ENCODE data around the gene HECTD2.
"Not testable (repeated sequence)": the region's sequence is repeated elsewhere in the genome, so short reads cannot be mapped to it uniquely, and the experiment has no call there.

The HECTD2 gene

GRCh38 chr10:91477236-91477635, 67.1 kb downstream of the HECTD2 start:
- no peak for DNase-seq

DNA sequence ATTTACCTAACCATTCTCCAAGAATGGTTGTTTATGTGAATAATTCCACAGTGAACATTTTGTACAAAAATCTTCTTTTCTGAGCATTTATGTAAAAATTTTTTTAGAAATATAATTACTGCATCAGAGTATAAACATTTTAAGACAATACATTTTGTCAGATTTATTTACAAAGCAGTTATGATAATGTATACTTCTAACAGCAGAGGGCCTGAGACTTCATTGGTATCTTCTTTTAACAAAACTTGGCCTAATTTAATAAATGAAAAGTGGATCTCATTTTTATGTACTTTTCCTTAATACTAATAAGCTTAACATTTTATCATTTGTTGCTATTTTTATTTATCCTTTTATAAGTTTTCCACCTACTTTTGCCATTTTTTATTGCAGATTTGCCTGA, 69.4 kb downstream of the HECTD2 start:
- DNase-seq: no peak

DNA sequence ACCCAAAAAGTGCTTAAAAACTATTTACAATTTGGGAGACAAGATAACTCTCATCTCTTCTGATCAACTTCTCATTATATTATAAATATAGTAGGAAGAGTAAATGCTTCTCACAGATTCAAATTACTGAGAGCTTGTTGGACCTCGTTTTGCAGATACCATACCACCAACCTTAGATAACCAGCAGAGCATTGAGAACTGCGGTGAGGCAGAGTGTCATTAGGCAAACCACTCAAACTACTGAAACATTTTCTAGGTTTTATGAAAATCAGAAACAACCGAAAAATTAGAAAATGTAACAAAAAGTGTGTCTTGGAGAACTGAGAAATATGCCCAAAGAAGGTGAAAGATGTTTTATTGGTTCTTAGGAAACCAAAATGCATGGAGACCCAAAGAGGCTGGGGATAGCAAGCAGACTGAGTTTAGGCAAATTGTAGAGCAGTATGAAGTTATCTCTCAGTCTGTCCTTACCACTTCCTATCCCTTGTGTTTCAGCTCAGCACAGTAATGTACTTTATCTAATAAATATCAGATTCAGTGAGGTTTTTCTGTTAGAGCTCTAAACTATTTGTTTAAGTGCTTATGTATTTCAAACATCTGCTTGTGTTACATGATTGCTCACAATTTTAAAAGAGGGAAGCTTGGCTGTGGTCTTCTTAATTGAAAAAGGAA, 77.9 kb downstream of the HECTD2 start:
- DNase-seq: no peak

DNA sequence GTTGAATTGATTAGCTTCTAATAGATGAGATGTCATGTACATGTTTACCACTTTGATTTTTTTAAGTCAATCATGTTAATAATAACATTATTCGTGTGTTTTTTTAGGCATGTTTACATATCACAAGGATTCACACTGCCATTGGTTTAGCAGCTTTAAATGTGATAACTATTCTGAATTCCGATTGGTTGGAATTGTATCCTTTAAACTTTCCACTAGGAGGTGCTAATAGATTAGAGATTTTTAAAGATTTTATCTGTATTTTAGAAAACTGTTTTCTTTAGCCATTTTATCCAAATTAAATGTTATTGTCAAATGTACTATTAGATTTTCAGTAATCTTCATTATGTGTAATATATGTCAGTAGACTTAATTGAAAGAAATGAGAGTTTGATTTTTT, 83.2 kb downstream of the HECTD2 start:
- DNase-seq: no peak

- DNase-seq: no peak
Measured at GRCh38 chr10:91495402-91495801, 85.3 kb downstream of the HECTD2 start.

GRCh38 chr10:91496016-91496415, 85.9 kb downstream of the HECTD2 start:
- DNase-seq: no peak

GRCh38 chr10:91511549-91512330, 101.6 kb downstream of the HECTD2 start:
- DNase-seq: no peak

GRCh38 chr10:91512458-91512857, 102.3 kb downstream of the HECTD2 start:
- DNase-seq: no peak

- DNase-seq: no peak
Measured at GRCh38 chr10:91513598-91514424, 103.7 kb downstream of the HECTD2 start.

DNA sequence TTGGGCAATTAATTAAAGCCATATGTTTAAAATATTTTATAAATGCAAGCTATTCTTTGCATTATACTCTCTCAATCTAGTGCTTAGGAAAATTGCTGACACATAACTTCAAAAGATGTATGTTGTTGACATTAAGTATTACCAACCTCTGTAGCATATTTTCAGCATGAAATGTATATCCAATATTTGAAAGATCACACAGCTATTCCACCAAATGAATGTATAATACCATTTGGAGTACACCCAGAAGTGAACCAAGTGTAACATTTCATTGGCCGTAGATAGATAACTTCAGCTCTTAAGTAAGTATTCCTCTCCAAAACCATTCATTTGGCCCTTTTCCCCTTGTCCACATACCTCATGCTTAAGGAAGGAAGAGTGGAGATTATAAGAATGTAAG, 104.6 kb downstream of the HECTD2 start:
- DNase-seq: no peak

- no peak for DNase-seq
Measured at GRCh38 chr10:91517394-91517793, 107.2 kb downstream of the HECTD2 start.

DNA sequence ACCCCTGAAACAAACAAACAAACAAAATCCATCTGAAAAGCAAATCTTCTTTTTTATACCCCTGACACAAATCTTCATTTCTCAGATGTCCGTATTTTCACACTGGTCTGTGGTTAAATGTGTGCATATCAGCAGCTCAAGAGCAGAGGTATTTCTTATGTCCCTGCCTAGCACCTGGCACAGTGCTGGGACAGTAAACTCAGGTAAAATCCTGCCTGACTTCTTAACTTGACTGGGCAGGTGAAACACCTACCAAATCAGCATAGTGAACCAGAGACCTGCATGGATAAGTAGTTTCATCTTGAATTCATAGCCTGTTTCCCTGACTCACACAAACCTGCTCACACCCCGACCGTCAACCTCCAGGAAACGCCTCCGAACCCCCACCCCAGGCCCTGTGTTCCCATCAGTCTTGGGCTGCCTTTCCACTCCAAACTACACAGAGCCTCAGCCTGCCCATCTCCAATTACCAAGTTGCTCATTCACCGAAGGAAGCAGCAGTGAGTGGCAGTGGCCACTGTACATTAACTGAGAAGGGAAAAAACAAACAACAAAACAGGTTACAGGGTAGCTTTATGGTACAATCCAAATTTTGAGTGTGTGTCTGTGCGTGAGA, 109.9 kb downstream of the HECTD2 start:
- no peak for DNase-seq

DNA sequence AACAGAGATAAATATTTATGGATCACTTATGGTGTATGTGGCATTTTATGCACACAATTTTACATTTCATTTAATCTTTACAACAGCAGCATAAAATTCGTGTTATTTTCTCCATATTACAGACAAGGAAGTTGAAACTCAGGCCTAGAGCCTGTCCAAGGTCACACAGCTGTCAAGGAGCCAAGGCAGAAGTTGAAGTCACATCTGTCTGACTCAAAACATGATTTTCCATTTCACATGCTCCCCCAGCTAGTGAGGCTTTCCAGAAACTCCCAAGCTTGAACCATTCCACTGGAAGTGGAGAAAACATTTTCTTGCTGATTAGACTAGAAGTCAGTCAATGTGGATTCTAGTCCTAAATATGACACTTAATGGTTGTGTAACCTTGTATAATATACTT, 110.5 kb downstream of the HECTD2 start:
- no peak for DNase-seq

DNA sequence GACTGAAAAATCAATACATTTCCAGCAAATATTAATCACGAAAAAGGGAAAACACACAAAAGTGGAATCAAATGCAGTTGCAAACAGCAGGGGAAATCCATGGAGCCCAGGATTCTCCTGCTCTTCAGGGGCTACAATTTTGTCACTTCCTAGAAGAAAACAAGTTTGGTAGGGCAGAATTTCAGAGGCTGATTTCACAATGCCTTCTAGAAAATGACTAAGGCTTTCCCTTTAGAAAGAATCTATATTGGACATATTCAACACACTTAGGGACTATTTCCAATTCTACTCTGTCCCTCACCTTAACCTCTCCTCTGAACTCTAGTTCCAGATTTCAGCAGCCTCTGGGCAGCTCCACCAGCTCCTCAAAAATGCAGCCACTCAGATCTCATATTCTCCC, 111.3 kb downstream of the HECTD2 start:
- DNase-seq: no peak

DNA sequence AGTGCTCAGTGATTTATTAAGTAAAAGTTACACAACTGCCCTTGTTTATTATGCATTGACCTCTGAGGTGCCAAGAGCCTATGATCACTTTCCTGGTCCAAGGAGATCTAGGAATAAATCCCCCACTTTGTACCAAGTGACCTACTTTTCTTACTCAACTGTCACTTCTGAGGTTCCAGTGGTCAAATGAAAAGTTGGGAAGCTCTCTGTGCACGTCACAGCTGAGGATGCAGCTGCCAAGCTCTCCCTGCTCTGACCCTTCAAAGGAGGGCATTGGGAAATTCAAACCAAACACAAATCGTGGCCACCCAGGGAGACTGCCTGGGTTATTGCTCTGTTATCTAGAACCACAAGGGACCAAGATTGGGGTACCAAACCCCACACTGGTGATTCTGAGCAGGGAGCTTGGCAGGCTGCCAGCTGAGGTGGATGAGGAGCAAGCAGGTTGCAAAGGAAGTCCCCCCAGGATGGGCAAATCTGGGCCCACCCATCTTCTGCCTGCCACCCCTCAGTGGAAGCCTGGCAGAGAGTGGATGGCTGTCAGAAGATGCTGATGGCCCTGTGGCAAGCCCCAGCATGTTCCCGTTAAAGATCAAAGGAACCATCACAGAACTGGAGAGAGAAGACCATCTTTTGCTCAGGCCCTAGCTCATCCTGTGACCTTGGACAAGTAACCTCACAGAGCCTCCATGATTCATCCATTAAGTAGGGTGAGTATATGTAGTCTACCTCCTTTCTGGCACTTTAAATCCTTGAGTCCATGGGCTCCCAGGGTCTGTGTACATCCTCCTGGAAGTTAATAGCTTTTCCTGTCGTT, 116.0 kb downstream of the HECTD2 start:
- no peak for DNase-seq

DNA sequence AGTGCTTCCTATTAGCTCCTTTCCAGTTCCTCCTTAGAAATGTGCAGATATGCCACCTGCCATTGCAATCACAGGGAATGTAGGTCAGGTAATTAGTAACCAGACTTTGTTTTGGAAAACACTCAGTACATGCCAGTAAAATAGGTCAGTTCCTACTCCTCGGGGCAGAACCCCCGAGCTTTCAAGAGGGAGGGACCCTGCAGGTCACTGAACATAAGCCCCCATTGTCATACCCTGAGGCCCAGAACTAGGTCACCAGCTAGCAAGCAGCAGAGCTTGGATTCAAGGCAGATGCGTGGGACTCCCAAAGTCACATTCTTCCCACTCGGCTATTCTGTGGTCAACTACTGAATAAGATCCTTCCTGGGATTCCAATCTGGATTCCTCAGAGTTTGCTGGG, 117.9 kb downstream of the HECTD2 start:
- no peak for DNase-seq

DNA sequence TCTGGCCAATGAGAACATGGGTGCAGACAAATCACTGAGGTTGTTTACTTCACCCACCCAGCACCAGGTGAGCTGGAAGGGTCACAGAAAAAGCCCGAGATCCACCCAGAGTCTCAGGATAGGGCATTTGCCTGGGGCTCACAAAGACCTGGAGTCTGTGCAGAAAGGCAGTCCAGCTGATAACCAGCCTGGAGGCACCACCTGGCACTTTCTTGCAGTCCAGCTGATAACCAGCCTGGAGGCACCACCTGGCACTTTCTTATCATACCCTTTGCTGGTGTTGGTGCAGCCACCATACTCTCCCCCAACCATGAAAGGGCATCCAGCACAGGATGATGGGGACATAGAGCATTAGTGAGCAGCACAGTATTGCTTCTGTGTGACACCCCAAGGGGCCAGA, 118.6 kb downstream of the HECTD2 start:
- DNase-seq: no peak

GRCh38 chr10:91534789-91535188, 124.6 kb downstream of the HECTD2 start:
- DNase-seq: not testable (repeated sequence)

GRCh38 chr10:91536111-91536510, 126.0 kb downstream of the HECTD2 start:
- no peak for DNase-seq

DNA sequence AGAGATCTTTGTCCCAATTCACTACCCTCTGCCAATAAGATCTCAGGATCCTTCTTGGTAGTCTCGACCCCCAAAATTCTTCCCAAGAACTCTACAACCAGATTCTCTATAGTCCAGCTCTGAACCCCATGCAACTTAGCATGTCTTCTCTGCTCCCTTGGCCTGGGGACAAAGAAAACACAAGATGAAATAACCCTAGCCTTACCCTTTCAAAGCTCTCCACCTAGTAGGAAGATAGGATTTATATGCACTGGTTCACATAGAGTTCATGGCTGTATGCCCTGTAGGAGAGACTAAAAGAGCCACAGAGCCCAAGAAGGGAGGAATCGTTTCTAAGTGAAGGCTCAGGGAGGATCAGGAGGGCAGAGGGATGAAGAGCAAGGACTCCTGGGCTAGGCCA, 126.6 kb downstream of the HECTD2 start:
- no peak for DNase-seq

DNA sequence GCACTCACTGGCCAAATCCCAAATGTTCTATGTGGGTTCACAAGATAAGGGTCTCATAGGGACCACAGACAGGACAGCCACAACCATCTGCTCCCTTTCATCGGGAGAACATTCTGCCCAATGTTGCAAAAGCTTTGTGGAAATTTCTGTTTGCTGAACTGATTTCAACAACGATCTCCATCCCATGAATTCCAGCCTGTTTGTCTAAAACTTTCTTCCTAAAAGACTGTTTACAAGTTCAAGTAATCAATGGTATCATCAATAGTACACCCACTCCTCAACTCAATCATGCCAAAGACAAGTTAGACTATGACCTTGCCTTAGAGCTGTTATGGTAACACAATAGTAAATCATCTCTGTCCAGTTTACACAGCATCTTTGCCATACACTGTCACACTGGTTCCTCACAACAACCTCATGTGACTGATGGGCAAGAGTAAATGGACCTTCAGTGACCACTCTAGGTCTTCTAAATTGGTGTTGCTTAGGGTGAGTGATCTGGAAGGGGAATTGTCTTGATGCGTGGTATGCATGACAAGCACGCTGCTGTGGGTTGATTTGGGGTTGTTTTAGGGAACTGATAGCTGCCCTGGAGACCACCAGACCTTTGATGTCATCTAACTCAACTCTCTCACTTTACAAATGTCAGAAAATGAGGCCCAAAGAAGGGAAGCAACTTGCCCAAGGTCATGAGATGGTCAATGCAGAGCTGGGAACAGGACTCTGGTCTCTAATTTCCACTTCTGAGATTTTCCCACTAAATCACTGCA, 127.7 kb downstream of the HECTD2 start:
- no peak for DNase-seq

- no peak for DNase-seq
Measured at GRCh38 chr10:91539930-91540329, 129.8 kb downstream of the HECTD2 start.
